NCI-H1105 (cell line): ENCODE data around the gene RAB2B.

Source experiments
- DNase-seq: peaks from one replicate; lab custom pipeline; 2025; lab: John Stamatoyannopoulos, UW

RAB2B gene

DNA sequence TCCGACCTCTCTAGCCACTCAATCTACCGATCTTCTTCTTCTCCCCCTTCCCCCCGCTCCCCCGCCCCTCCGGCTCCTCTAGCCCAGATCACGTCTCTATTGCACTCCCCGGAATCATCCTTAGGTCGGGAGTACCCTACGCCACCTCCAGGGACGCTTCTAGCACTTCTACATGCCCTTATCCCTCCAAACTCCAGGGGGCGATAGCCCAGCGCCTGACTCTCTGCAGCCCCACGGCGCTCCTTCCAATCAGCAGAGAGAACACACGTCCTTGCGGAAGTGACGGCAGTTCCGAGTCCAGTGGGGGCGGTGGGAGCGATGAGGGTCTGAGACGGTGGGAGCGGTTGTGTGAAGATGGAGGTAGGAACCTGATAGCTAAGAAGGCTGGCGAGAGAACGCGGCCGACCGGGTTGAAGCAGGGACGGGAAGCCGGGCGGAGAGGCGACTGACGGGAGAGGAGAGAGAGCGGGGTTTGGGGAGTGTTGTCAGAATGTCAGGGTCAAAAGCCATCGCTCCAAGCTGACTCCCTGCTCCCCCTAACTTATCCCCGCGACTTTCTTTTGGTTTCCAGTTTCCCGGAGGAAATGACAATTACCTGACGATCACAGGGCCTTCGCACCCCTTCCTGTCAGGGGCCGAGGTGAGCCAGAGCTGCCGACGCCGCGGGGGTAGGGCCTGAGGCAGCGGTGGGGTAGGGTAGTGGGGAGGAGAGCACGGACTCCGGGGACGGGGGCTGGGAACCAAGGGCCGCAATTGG, at the start of gene RAB2B, which contains the start of gene TOX4:
RAB2B (minus strand) TSS at position 35 of the 757 bp plus-strand sequence. CDS start 87 bp downstream, outside the sequence.
TOX4 (plus strand) TSS at position 271 of the 757 bp plus-strand sequence; CDS start at position 355, 84 bp downstream.
- peak; percentile 98 for DNase-seq

DNA sequence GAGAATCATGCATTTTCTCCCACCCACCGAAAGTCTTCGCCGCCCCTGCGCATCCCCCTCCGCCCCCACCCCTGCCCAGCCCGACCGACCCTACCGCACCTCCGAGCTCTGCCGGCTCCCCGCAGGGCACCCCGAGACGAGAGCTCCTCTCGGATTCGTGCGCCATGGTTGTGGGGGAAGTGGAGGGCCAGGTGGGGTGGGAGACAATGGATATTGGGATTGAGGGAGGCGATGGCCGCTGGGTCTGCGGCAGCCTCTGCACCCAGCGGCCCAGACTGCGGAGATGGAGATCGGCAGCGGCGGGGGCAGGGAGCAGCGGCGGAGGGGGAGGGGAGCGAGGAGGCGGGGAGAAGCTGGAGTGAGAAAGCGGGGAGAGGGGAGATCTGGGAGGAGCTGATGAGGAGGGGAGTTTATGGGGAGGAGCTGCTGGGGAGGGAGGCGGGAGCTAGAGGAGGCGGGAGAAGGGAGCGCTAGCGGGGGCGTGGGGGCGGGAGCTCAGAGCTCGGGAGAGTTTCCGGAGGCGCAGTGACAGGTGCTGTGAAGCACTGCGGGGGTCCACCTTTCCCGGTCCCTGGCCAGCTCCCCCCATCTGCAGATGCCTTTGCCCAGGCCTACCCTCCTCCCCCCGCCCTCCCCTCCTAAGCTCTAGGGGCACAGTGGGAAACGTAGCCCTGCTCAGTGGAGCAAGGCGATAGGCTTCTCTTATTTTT, 49.4 kb upstream of the RAB2B start, which contains the start of gene SALL2:
SALL2 (minus strand) TSS at position 385 of the 710 bp plus-strand sequence; CDS start at position 166, 219 bp downstream.
- DNase-seq, result peak; percentile 93

DNA sequence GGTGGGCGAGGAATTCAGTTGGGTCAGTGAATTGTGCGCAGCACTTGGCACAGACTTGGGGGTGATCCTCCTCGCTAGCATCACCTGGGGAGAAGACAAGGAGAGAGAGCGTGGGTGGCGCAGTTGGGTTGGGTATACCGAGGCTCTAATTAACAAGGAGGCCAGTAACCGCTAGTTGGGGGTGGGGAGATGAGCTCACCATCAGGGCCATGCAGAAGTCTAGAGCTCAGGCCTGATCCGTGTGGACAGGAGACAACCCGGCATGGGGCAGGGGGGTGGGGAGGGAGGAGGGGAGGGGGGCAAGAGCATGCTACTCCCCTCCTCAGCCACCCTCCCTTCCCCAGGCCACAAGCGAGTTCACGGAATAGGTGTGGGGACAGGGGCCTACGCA, 48.8 kb upstream of the RAB2B start:
- DNase-seq, result no peak

DNA sequence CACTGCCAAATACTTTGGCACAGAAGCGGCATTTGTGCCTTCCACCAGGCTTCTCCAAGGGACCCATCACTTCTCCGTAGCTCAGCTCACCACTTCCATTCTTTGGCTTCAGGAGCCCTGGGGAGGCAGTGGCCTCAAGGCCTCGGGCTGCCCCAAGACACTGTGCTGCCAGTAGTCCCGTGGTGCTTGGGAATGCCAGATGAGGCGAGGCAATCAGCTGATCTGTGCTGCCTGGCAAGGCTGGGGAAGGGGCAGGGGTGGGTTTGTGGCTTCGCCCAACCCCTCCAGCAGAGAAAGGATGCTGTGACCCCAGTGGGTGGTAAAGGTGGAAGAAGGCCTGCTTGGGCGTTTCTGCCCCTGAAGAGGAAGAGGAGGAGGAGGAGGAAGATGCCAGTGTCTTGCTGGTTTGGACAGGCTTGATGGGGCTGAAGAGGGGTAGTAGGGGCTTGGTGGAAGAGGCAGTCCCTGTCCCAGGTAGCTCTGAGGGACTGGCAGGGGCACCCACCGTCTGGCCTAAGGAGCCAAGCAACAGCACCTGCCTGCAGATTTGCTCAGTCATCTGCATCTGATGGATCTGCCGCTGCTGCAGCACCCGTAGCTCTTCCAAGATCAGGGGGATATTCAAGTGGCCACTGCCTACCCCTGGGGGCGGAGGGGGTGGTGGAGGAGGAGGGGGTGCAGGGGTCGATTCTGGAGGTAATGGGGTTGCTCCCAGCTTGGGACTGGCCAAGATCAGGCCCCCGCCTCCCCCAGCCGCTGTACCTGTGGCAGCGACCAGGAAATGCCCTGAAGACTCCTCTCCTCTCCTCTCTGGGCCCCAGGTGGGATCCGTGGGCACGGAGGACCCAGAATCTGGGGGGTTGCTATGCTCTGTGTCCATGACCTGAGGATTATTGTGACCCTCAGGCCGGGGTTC, 48.1 kb upstream of the RAB2B start:
- DNase-seq, result no peak

DNA sequence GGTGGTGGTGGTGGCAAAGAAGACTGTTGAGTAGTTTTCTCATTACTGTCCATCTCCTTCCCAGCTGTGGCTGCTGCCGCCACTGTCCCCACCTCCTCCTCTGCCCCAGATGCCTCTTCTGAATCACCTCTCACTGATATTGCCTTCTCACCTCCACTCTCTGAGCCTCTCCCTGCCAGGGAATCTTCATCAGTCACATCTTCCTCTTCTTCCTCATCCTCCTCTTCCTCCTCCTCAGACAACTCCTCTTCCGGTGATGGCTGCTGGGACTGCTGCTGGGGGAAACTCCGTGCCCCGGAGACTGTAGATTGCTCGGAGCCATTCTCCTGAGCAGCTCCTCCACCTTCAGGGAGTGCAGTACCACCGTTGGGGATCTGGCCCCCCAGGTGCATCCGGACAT, 46.4 kb upstream of the RAB2B start:
- DNase-seq, result no peak

DNA sequence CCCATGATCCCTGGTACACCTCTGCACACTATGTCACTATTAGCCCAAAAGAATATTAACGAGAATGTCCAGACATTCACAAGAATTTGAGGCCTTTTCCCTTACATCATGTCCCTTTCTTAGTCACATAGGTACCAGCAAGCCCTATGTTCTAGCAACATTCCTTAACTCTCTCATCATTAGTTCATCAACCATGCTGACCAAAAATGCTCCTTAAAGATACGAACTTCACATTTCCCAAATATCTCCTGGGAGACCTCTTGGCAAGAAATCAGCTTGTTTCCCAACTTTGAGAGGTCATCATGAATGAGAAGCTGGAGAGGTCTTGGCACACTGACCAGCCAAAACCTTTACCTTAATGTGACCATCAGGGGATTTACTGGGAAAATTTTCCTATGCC, 44.7 kb upstream of the RAB2B start:
- no peak for DNase-seq

DNA sequence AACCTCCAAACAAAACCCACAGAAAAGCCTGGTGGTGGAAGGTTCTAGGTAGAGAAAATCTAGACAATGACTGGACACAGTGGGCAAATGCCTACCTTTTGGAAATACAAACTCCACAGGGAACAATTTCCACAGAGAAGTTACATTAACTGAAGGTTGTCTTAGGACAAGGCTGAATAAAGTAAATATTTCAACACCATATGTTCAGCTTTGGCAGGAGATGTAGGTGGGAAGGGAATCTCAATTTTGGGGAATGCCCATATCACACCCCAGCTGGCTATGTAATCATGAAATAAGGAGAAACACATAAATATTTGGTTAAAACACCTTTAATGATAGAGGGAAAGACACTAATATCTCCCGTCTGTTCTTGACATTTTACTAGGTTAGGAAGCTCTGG, 44.0 kb upstream of the RAB2B start:
- no peak for DNase-seq

DNA sequence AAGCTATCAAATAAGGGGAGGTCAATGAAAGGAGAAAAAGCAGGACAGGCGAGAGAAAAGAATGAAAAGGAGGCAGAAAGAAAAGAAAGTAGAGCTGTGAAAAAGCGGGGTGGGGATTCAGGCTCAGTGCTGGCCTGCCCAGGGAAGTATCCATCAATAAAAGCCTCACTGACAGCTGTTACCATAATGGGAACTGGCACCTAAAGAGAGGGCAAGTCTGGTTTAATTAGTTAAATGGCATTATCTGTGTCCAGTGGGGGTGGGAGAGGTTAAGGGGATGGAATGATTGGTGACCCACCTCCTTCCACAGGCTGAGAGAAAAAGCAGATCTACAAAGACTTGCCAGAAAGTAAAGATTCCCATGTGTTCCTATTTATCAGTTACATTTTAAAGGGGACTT, 42.0 kb upstream of the RAB2B start:
- DNase-seq, result no peak

DNA sequence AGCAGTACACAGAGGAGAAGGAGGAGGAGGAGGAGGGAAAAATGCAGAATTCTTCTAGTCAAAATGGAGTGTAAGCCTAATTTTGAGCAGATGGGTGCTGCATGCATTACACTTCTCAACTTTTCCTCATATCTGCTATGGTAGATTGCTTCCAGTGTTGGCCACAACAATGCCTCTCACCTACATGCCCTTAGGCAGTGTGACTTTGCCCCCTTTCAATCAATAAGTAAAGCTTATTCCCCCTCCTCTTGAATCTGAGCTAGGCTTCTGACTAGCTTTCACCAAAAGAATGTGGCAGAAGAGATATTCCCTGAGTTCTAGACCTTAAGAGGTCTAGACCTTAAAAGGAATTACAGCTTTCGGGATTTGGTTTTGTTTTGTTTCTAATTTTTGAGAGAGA, 37.6 kb upstream of the RAB2B start:
- DNase-seq, result no peak

DNA sequence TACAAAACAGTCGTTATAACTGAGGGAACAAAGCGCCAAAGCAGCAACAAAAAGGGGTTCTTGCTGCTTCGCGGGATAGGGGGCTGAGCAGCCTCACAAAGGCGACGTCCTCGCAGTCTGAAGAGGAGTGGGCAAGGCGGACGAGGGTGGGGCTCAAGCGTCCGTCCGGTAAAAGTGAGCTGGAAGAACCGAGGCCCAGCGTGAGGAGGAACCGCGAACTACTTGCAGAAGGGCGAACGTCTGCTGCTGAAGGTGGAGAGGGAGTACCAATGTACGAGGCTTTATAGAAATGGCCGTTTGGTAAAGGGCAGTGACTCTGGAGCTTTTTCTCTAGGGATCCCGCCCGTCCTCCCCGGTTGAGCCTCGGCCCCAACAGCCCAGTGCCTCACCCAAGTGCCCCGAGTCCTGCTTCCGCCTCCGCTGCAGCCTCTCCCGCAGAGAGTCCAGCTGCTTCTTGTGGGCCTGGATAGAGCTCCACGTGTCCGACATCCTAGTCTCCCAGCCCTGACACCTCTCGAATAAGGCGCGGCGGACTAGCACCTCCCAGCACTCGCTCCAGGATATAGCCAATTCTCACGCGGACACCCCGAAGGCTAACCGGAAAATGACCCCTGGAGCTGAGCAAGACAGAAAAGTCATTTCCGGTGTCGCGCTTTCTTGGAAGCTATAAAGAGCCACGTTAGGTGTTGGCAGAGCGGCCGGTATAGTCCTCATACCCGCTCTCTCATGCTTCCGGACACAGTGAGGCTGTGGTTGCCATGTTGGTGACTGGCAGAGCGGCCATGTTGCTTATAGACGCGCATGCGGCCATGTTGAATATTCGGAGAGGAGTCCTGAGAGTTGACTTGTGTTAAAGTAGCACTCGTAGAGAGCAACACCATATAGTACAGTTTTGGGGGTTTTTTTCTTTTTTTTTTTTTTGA, 34.2 kb upstream of the RAB2B start, which contains the start of gene METTL3:
METTL3 (minus strand) TSS at position 606 of the 923 bp plus-strand sequence; CDS start at position 489, 117 bp downstream.
- peak; percentile 97 for DNase-seq

DNA sequence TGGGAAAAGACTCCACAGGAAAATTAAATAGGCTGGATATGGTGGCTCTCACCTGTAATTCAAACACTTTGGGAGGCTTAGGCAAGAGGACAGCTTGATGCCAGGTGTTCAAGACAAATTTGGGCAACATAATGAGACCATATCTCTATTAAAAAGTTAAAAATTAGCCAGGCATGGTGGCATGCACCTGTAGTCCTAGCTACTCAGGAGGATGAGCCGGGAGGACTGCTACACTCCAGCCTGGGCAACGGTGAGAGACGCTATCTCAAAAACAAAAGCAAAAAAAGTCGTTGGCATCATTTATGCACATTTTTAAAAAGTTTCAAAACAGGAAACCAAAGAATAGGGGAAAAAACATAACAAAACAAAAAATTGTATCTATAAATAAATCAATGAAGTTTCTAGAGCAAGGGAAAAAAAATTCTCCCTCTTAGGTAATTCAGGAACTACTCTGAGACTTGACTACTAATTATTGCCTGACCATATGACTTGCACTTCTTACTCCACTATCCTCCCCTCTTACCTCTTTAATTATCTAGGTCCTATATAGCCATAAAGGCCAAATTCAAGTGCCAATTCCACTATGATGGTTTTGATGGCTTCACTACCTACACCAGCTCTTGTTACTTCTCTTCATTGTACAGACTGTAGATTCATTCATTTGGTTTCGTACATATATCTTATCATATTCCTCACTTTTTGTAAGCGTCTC, 32.8 kb upstream of the RAB2B start:
- no peak for DNase-seq

DNA sequence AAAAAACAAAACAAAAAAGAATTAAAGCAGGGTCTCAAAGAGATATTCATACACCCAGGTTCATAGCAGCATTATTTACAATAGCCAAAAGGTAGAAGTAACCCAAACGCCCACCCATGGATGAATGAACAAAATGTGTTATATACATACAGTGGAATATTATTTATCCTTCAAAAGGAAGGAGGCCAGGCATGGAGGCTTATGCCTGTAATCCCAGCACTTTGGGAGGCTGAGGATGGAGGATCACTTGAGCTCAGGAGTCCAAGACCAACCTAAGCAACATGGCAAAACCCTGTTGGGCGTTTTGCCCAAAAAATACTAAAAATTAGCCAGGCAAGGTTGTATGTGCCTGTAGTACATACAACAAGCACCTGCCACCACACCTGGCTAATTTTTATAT, 29.8 kb upstream of the RAB2B start:
- DNase-seq, result no peak

DNA sequence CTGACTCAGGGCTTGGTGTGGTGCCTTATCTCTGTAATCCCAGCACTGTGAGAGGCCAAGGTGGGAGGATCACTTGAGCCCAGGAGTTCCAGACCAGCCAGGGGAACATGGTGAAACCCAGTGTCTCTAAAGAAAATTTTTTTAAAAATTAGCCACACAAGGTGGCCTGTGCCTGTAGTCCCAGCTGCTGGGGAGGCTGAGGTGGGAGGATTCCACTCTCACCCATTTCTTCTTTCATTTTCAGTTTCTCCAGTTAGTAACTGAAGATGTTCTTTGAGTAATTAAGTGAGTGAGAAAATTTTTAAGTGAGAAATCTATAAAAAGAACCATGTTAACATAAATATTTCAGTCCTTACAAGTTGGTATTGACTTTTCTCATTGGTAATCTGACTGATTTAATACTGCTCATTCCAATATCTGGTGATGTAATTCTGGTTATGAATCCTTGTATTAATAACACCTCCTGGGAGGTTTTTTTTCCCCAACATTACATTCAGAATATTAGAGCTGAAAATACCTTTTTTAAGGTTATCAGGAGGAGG, 28.3 kb upstream of the RAB2B start:
- no peak for DNase-seq

DNA sequence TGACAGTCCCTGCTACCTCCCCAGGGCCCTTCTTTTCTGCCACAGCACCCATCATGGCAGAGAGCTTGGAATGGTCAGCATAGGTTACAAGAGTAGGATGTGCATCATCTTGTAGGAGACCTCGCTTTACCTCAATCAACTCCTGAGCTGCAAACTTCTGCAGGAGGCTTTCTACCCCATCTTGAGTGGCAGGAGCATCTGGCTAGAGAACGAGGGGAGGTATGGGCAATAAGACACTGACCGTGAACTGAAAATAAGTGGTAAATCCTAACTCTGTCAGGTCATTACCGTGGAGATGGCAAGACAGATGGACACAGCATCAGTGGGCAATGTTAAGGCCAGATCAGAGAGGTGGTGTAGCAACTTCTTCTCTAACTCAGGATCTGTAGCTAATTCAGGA, 26.6 kb upstream of the RAB2B start:
- DNase-seq, result no peak

DNA sequence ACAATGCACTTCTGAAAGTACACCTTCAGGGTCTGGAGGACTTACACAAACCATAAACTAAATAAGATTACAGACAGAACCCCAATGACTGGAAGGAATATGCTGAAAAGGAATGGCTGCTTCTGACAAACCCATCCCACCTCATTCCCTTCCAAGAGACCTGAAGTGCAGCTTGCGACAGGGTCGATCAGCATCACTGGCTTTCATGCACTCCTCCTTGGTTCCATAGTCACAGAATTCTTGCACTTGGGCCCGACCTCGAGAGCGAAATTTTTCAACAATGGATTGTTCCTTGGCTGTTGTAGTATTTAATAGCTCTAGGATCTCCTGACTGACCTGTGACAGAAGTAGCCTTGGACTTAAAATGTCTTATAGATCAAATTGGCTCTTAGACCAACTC, 24.8 kb upstream of the RAB2B start:
- DNase-seq, result no peak

DNA sequence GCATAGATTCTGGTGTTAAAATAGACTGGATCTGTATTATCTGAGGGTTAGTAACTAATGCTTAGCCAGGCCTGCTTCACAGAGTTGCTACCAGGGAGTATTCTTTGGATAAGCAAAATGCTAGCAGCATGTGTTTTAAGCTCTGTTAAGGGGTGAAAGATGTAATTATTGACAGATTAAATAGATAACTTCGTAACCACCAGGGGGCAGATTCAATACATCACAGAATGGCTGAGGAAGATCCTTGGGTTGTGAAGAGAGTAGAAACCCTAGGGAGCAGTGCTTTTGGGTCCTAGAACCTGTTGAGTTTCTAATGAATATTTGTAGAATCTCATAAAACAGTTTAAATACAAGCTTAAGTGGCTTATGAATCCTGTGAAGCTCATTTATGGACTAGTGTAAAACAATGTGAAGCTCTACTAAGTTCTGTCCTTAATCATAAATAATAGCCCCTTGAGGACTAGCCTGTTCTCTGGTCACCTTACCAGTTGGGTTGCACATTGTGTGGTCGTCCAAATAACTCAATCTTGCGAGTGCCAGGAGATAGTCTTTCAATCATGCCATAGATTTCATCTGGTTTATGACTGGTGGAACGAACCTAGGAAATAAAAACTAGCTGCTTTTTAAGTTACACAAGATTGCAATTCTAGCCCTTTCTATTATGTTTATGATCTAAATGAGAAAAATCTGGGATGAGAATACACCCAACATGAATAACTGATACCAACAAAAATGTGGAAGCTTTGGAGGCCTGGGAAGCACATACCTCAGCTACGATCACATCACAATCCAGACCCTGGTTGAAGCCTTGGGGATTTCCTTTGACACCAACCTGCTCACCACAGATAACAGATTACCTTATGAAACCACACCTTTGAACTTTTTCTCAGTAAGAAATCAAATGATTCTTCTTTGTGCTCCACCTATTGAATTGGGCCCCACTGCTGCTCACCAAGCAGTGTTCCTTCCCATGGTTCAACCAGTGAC, 22.1 kb upstream of the RAB2B start:
- DNase-seq, result peak; percentile 51

DNA sequence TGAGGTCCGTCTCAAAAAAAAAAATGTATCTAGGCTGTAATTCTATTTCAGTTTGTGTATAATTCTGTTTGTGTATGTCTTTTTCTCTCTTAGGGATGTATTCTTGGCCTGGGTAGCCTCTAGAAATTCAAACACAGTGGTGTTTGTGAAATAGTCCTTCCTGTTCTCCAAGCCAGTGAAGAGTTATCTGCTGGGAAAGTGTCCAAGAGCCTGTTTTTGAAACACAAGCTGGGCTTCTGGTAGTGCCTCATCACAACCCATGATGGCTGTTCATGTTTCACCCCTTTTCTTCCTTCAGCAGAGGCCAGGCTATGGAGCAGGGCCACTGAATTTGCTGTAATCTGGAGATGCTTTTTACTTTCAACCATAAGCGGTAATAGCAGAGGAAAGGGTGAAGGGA, 19.7 kb upstream of the RAB2B start:
- DNase-seq, result no peak

DNA sequence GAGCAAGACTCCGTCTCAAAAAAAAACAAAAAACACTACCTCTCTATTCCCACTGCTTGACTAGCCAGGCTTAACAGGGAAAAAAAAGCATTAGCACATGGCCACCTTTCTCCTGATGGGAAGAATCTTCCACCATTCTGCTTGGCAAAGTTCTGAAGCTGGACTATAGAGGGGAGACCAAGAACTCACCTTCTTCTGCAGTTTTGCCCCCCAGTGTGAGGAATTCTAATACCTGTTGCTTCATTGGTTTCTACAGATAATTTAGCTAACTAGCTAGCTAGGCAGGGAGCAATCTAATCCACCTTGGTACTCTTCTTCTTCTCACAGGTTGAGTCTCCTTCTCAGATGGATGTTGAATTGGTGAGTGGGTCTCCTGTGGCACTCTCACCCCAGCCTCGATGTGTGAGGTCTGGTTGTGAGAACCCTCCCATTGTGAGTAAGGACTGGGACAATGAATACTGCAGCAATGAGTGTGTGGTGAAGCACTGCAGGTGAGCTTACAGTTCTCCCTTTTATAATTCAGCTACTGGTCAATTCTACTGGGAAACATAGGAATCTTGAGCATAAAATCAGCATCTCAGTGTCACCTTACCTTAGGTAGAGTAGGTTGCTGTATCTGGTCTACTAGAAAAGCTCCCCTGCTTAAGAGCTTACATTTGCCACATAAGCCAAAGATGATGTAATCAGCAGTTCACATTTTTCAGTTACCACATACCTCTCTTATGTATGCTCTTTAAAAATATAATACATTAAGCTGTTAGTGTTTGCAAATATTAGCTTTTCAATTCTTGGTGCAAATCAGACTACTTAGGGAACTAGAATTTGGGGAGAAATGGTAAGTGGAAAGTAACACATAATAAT, 18.4 kb upstream of the RAB2B start:
- DNase-seq, result no peak
